NCI-H2227 (cell line): Measurements from ENCODE around the gene MOB3B.

Source experiments
- DNase-seq: peaks from one replicate; lab custom pipeline; 2025; ENCODE audit not compliant: unreplicated experiment; lab: John Stamatoyannopoulos, UW

The MOB3B gene

DNA sequence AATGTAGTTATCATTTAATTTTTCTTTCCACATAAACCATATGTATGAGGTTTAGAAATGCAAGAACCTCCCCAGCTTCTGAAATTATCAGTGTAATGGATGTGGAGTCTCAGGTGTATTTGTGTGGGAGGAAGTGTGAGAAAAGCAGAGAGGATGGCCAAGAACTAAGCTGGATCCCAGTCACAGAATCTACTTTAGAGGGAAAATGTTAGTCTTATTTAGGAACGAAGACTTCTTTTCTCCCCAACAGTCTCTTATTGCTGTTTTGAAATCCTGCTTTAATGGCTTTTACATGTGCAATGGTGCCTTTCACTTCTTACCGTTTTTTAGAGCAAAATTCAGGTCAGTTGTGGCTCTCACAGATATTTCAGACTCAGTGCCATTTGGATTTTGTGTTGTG is 235.6 kb downstream of the MOB3B start:
- no peak for DNase-seq

DNA sequence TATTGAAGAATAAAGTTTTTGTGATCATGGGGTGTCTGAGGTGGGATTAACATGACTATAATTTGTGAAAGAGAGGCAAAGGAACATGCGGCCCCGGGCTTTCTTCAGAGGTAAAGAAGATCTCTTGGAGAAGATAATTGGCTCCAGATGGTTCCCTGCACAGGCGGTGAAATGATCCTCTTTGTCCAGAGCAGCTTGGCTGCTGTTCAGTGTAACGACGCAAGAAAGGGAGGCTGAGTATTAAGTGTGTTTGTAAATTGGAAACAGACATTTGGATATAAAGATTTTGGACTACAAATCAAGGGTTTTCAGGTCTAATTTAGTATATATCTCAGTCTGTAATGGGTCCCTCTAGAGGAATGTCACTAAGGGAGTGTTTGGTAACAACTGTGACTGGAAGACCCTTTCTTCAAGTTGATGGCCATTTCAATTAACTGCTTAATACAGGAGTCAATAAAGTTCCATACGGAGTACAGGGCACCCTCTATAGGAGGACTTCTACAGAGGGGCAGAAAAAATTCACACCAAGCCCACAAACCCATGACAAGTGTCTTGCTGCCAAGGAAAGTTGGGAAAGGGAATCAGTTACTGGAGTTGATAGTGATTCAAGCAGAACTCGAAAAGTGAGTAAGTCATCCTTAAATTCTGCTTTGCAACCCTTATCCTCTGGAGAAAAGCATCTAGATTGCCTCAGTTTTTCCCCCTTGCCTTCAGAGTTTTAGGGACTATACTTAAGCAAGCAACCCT is 236.8 kb downstream of the MOB3B start:
- no peak for DNase-seq

DNA sequence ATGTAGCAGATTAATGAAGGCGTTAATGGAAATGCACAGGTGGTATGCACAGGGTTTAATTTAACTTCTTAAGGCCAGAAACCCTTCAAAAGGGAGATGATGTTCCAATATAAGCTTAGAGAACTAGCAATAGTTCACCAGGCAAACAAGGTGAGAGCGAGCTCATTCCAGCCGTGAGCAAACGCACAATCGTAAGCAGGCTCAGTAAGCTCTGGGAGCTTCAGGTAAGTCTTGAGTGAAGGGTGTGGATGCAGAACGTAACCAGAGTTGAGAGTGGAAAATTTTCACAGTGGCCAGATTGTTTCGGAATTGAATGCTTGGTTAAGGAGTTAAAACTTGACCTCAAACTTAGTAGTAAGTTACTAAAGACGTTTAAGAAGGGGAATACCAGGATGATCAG is 238.3 kb downstream of the MOB3B start:
- no peak for DNase-seq

DNA sequence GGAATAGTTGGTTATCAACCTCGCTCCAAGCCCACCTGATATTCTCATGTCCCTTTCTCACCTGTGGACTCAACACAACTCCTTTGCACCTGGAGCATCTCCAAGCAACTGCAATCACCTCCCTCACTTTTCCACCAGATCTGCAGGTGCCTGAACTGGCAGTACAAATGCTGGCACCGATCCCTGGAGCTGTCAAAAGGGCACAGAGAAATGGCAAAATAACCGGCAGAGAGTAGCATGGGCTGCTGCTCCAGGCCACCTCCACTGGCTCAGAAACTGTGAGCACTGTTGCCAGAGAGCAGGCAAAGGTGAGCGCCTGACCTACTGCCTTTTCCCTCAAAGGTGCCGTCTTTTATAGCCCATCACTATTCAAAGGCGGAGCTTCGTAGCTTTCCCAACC is 247.3 kb downstream of the MOB3B start:
- DNase-seq, result no peak

DNA sequence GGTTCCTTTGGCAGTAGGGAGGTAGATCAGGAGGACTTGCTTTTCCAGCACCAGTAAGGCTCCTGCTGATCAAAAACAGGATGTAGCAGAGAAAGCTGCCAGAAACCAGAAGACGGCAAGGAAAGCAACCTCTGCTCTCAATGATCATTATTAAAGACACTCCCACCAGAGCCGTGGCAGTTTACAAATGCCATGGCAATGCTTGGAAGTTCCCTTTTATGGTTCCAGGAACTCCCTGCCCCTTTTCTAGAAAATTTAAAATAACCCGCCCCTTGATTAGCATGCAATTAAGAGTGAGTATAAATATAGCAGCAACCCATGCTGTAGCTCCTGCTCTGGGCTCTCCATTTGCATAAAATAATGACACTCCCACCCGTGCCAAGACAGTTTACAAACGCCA is 248.8 kb downstream of the MOB3B start:
- no peak for DNase-seq

DNA sequence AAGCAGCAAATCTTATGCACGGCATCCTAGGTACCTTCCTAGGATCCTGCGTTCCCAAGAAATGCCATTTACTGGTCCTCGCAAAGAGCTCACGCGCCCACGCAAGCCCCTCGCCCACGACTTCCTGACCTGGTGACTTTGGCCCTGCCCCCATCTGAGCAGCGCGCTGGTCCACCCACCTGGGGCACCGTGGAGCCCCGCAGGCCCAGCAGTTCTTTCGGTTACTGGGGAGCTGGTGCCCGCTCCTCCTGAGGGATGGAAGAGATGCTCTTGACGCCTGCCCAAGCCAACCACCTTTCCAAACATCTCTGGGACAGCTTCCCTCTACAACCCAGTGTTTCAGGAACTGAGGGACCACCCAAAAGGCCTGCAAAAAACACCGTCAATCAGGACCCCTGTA is 249.4 kb downstream of the MOB3B start:
- DNase-seq, result no peak

DNA sequence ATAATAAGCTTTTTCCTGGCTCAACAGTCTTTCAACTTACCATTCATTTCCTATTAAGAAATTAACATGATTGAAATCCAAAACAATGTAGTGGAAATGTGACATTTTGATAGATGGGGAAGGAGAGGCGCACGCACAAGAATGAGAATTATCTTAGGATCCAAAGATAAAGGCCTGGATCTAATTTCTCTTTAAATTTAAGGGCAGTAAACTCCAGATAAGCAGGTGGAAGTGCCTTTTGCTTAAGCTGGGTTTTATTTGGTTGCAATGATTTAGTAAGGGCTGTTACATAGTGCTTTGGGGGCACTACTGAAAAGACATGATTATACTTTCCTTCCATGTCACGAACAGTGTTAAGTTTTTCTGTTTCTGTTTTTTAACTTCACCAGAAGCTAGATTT is 250.0 kb downstream of the MOB3B start:
- DNase-seq, result no peak

DNA sequence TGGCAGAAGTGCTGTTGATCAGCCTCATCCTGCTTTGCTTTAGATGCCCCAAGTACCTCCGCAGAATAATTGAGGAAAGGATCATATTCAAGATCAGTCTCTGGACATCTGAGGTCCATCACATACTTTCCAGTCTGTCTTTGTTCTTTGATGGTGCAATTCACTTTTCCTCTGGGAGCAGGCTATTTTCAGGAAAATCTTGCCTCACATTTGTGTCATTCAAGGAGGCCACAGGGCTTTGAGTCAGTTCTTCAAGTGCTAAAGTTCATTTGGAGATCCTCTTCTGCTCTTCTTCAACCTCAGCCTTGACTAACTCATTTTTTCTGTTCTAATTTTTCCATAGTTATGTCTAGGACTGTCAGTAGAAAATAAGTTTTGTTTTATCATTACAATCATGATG is 251.2 kb downstream of the MOB3B start:
- DNase-seq, result no peak

DNA sequence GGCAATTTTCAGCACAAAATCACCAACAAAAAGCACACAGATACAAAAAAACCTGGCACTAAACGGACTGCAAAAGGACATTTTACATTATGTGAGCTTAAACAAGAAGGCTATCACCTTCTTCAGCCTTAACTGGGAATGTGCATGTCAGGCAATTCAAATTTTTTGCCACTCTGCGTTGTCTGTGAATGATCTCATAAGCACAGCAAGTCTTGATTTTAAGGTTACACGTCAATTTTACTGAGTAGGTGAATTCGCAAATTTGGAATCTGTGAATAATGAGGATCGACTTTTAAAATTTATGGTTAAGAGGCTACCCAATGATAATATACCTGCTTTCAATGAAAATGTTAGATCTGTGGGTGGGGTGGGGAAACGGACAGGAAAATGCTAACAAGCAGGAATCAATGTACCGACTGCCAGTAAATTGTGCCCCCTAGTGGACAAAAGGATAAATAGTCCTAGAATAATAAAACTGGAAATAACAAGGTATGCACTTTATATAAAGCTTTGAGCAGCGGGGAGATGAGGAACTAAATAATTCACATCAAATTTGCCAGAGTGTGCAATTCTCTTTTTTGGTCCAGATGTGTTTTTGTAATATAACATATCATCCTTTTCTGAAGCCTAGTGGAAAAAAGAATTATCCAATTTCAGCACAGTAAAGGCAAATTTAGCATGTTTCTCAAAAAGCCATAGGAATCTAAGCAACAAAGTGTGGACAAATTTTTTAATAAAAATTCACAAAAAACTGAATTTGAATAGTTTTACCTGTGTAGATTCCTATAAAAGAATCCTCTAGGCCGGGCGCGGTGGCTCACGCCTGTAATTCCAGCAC is 253.2 kb downstream of the MOB3B start:
- peak; percentile 41 for DNase-seq
